Measurements from ENCODE around the gene CTNNA2.

CTNNA2 gene

GRCh38 chr2:80655265-80655664 lies 1142.4 kb downstream of the CTNNA2 start:
- DNase-seq, result no peak

DNA sequence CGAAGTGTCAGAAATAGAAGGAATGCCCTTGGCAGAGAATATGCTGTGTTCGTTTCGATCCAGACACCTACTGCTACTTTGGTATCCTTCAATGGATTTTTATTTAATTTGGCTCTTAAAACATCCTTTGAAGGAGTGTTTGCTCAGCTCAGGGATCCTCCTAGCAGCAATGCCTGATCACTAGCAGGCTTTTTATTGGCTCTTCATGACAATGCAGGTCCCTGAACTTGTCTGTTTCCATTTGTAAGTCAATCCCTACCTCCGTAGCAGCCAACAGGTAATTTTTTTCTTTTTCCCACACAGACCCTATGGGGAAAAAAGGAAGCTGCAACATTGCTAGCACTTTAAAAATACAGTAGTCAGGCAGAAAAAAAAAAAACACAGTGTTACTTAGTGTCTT lies 1157.9 kb downstream of the CTNNA2 start:
- DNase-seq, result no peak

DNA sequence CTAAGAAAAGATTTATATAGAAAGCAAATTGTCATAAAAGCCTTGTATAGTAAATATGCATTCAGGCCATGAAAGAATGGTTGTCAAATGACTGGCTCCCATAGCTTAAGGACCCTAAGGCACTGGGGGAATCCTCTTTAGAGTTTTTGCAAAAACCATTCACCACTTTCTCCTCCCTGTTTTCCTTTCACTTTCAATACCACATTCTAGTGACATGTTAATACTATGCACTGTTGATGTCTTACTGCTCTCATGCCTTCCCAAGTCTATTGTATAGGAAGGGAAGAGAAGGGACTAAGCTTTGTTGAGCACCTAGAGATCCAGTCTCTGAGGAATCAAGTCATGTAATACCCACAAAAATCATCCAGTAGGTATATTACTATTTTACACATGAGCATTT lies 1174.7 kb downstream of the CTNNA2 start:
- DNase-seq, result no peak

- no peak for DNase-seq
These were observed 1176.3 kb downstream of the CTNNA2 start for GRCh38 chr2:80689106-80689505.

Measured in DMS153 (cell line).